ENCODE measurements around the gene PTCD2.

Gene PTCD2

GRCh38 chr5:72372331-72372730, 52.2 kb downstream of the PTCD2 start:
- no peak for DNase-seq (ENCODE audit: low spot score)
- TF ChIP-seq CTCF (IDR thresholded peaks at IDR 0.05; ENCODE audit: extremely low read depth, insufficient read depth, missing control alignments) = no peak
- in situ Hi-C loops (cut with MboI; ENCODE audit: low pct_unique_long_range_greater_than_20kb, low sequenced_read_pairs, unreplicated experiment) = loop anchor here (25.0 kb wide), 1 partner anchor 440 kb away; the partner anchor contains the start of gene TNPO1

GRCh38 chr5:72372923-72373322, 52.8 kb downstream of the PTCD2 start:
- no peak for DNase-seq (ENCODE audit: low spot score)
- in situ Hi-C loops (cut with MboI; ENCODE audit: low pct_unique_long_range_greater_than_20kb, low sequenced_read_pairs, unreplicated experiment) = loop anchor here (25.0 kb wide), 1 partner anchor 439 kb away; the partner anchor contains the start of gene TNPO1
- no peak for TF ChIP-seq CTCF (IDR thresholded peaks at IDR 0.05; ENCODE audit: extremely low read depth, insufficient read depth, missing control alignments)

GRCh38 chr5:72374844-72375243, 54.7 kb downstream of the PTCD2 start:
- in situ Hi-C loops (cut with MboI; ENCODE audit: low pct_unique_long_range_greater_than_20kb, low sequenced_read_pairs, unreplicated experiment) = loop anchor here (25.0 kb wide), 1 partner anchor 437 kb away; the partner anchor contains the start of gene TNPO1
- DNase-seq (ENCODE audit: low spot score) = no peak
- TF ChIP-seq CTCF (IDR thresholded peaks at IDR 0.05; ENCODE audit: extremely low read depth, insufficient read depth, missing control alignments) = no peak

- TF ChIP-seq CTCF (IDR thresholded peaks at IDR 0.05; ENCODE audit: extremely low read depth, insufficient read depth, missing control alignments) = no peak
- DNase-seq (ENCODE audit: low spot score) = no peak
- in situ Hi-C loops (cut with MboI; ENCODE audit: low pct_unique_long_range_greater_than_20kb, low sequenced_read_pairs, unreplicated experiment) = no loop called here
Observed at GRCh38 chr5:72376381-72376780, 56.2 kb downstream of the PTCD2 start.

- in situ Hi-C loops (cut with MboI; ENCODE audit: low pct_unique_long_range_greater_than_20kb, low sequenced_read_pairs, unreplicated experiment) = no loop called here
- TF ChIP-seq CTCF (IDR thresholded peaks at IDR 0.05; ENCODE audit: extremely low read depth, insufficient read depth, missing control alignments) = no peak
- DNase-seq (ENCODE audit: low spot score) = no peak
Observed at GRCh38 chr5:72377910-72378638, 57.9 kb downstream of the PTCD2 start.

GRCh38 chr5:72378639-72379289, 58.6 kb downstream of the PTCD2 start:
- no peak for DNase-seq (ENCODE audit: low spot score)
- in situ Hi-C loops (cut with MboI; ENCODE audit: low pct_unique_long_range_greater_than_20kb, low sequenced_read_pairs, unreplicated experiment) = no loop called here
- TF ChIP-seq CTCF (IDR thresholded peaks at IDR 0.05; ENCODE audit: extremely low read depth, insufficient read depth, missing control alignments) = no peak

Data from GM13977 (cell line).